Measurements from ENCODE around the gene FRK.
"Not testable (repeated sequence)": the region's sequence is repeated elsewhere in the genome, so short reads cannot be mapped to it uniquely, and the experiment has no call there.

The FRK gene

DNA sequence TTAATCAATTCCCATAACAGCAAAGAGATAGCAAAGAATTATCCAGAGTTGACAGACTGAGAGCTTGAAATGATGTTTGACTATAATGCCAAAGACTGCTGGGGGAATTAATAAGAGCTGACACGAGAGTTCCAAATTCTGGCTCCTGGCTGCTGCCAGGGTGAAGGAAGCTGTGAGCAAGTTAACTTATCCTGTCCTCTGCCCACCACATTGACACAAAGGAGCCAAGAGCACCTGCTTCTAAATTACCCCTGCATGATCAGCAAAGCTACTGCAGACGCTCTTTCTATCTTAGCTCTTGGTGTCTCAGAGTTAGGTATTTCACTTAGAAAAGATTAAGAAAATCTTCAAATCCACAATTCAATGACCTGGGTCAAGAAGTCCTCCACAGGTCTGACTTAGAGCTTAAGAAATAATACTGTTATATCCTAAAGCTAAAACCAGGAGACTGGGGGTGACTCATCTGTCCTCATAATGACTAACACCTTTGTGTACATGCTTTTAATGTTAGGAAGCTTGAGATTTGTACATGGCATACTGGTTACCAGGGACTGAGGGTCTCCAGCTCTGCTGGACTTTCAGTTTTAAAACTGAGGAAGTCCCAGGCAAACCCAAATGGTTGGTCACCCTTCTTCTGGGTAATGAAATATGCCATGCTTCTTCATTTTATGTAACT lies 13.2 kb upstream of the FRK start:
- no peak for DNase-seq

DNA sequence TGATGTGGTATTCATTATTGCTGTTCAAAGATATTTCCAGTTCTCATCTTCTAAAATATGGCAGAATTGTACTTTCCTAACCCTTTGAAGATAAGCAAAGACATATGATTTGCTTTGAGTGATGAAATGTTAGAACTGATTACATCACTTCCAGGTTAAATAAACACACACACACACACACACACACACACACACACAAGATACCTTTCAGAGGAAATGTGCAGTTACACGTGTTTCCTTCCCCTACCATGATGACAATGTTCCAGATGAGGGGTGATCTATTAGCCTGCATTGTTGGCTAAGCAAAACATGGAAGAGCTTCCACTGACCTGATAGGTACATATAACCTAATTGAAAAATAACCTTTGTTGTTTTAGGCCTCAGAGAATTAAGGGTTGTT lies 11.7 kb upstream of the FRK start:
- no peak for DNase-seq

DNA sequence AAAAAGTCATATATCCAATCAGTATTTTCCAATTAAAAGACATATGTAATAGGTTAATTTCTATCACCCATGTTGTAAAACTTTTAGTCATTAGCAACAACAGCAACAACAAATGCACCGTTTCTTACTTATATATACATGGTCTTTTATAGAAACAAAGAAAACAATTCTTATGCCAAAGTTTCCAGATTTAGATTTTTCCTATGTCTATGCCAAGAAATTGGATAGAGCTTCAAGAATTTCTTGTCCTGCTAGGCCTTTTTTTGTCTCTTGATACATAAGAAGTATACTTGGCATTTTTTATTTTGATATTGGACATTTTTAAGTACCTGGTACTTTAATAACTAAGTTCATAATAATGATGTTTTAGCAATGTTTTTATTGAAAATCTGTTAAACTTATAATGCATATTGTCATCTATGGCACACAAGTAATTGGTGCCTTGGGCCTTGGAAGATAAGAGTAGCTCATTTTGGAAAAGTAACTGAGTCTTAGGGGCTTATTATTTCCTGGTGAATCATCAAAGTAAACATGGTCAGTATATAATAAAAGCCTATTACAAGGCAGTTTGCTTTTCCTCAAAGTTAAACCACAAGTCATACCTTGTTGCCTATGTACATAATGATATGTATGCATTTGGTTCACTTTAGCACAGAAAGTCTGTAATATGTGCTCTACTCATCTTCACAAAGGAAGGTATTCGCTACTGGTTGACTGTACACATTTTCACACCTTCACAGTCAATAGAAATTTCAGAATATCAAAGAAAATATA lies 10.1 kb upstream of the FRK start:
- DNase-seq, result no peak

GRCh38 chr6:116070101-116070500 lies 9.4 kb upstream of the FRK start:
- no peak for DNase-seq

DNA sequence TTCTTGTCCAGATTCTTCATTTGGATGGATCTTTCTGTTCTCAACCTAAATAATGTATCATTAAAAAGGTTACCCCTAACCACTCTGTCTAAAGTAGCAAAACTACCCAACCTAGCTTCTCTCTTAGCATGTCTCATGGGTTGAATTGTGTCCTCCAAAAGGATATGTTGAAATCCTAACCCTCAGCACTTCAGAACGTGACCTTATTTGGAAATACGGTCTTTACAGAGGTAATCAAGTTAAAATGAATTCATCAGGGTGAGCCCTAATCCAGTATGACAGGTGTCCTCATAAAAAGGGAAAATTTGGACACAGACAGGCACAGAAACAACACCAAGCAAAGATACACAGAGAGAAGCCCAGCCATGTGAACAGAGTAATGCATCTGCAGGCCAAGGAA lies 6.1 kb upstream of the FRK start:
- DNase-seq, result no peak

DNA sequence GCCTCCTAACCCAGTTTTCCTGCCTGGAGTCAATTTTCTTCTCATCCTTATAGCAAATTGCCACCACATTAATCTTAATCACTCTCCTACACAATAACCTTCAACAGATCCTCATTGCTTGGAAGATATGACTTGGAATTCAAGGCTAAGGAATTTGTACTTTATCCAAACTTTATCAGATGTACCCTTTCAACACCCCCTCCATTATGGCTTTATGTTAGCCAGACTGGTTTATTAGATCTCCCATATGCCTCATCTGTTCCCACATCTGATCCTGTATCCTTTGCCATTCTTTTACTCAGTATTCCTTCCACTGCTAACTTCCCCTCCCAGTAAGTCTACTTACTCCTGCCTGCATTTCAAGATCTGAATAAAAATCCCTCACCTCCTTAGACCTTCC lies 4.0 kb upstream of the FRK start:
- no peak for DNase-seq

DNA sequence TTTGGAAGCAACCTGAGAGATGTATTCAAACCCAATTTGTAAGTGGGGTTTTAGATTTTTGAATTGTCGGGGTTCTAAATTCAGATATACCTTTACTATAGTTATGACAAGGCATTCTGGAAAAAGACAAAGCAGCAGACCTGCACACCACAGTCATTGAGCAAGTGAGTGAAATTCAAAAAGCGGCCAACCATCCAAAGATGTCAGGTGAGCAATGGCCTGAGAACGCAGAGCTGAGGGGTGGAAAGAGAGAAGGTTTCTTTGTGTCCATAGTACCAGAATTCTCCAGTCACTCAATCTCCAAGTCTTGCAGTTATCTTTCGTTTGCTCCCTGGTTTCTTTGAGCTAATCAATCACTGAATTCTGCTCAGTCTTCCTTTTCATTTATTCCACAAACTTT lies 1.8 kb upstream of the FRK start:
- no peak for DNase-seq

- DNase-seq, result no peak
Measured at GRCh38 chr6:116059713-116060571, 749 bp downstream of the FRK start.

GRCh38 chr6:116057766-116058165 lies 2.9 kb downstream of the FRK start:
- DNase-seq, result no peak

- DNase-seq, result no peak
Measured at GRCh38 chr6:116055513-116055912, 5.2 kb downstream of the FRK start.

DNA sequence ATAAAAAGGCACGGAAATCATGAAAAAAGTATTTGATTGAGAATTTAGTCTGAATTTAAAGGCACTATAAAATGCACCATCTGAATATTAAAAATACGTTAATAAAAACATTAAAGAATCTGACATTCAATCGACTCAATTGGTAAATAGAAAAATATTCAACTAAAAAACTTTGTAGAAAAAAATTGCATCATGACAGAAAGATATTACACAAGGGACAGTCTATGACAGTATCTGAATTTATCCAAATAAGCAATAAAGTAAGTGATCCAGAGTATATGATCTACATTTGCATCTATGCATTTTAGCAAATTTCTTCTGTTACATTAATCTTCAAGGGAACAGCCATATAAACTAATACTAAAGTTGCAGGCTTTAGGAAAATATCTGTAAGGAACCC lies 9.4 kb downstream of the FRK start:
- DNase-seq, result no peak

DNA sequence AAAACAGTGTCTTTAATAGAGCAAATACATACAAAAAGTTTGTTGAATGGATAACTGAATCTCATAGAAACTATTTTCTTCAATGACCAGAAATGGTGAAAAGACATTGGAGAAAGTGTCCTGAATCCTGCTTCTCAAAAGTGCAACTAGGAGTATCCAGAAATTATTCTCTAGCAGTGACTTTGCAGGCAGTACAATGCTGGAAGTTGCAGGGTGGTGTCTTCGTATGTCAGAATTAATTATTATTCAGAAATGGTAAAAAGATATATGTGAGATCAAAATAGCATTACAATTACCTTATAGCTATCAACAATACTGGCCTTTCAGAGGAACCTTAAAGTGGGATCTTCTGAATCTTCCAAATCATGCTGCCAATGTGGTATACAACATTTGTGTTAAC lies 10.0 kb downstream of the FRK start:
- no peak for DNase-seq

GRCh38 chr6:116049321-116049720 lies 11.4 kb downstream of the FRK start:
- no peak for DNase-seq

DNA sequence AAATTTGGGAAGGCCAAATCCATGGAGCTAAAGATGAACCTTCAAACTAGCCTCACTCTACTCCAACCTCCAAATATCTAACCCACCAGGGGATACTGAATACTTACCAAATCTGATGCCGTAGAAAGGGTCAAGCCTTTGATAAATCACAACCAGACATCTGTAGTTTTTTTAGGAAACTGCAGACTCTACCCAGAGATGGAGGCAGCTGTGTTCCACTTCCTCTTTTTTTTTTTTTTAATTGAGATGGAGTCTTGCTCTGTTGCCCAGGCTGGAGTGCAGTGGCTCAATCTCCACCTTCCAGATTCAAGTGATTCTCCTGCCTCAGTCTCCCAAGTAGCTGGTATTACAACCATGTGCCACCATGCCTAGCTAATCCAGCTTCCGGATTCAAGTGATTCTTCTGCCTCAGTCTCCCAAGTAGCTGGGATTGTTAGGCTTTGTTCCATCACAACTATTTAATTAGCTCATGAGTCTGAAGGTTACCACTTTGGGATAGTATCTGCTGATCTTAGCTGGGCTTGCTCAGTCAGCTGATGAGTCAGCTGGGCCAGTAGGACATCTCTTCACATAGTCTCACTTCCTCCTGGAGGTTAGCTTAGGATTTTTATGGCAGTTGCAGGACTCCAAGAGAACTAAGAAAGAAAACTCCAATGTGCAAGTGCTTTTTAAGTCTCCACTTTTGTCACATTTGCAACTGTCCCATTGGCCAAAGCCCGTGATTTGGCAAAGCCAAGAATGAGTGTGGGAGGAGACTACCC lies 13.3 kb downstream of the FRK start:
- no peak for DNase-seq

DNA sequence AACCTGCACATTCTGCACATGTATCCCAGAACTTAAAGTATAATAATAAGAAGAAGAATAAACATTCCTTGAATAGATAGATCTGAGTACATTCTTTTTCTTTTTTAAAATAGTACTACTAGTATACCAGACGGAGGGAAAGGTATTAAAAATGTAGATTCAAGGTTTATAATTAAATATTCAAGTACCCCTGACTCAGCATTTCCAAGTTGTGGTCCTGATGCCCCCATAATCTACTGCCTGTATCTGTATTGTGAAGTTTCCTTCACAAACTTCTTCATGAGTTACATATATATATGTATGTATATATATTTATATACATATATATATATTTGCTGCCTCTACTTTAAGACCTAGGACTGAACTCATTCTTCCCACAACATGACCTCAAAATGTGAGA lies 14.0 kb downstream of the FRK start:
- DNase-seq, result no peak

- DNase-seq, result not testable (repeated sequence)
Measured at GRCh38 chr6:116046272-116046671, 14.4 kb downstream of the FRK start.

GRCh38 chr6:116041934-116042333 lies 18.8 kb downstream of the FRK start:
- DNase-seq, result no peak

- DNase-seq, result no peak
Measured at GRCh38 chr6:116040993-116041392, 19.7 kb downstream of the FRK start.

GRCh38 chr6:116036885-116037284 lies 23.8 kb downstream of the FRK start:
- DNase-seq, result no peak

DNA sequence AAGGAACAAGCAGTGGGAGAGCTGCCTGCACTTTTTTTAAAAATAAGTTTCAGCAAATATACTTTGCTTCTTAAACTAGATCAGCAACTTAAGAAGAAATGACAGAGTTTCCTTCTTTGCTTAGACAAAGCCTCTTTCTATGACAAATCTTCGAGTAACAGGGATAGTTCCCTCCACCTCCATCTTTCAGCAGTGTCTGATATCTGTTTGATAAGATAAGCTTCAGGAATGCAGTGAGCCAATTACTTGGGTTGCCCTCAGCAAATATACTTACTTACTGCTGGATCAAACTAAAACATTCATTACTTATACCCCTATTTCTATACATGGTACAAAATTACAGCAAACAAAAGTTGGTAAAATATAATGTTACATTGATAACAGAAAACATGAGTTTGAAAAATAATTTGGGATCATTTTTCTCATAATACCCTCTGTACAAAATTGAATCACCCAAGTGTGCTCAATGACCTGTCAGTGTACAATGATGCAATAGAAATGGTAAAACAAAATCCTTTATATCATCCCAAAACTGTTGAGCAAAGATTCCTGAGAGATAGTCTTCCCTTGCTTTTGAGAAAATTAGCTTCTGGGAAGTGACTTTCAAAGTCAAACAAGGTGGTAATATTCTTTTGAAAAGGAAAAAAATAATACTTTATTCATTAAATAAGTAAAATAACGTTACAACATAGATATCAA lies 24.5 kb downstream of the FRK start:
- no peak for DNase-seq

DNA sequence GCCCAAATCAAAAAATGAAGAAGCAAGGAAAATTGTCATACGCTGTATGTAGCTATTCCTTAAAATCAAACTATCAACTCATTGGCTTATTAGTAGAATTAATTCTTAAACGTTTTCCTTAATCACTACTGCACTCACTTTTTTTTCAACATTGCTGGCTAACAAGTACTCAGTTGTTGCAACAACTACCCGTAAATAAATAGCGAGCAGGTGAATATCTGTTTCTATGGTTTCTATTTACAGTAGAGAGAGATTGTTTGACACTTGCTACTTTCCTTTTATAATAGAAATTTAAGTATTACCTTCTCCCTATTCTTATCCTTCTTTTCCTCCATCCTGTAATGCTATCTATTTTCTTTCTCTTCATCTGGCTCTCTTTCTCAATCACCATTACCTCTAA lies 25.1 kb downstream of the FRK start:
- no peak for DNase-seq

GRCh38 chr6:116034327-116034726 lies 26.4 kb downstream of the FRK start:
- DNase-seq, result no peak

Measured in amniotic stem cell (primary cell).